ENCODE results near the gene NF2. TPM values are rescaled to one million over a fixed set of nuclear protein-coding genes. Genes with fewer than 3 reads are reported as not detected.

NF2 gene
- polyA plus RNA-seq, 3 donors: 7.7 to 15.5 (median 8.4) TPM

DNA sequence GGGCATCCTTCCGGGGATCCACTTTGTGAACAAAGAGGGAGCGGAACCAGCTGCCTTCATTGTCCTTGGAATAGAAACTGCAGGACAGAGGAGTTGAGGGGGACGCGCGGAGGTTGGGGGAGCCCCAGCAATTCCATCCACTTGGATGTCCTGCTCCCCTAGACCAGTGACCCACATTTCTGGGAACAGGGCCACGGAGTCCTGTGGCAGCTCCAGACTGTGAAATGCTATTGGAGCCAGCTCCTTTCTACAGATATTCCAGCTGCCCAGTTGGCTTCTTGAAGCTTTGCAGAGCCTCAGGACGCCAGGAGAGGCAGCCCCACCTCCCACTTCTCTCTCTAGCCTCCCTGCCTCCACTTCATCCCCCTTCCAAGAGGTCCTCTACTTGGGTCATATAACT is 33.0 kb upstream of the NF2 start:
- Histone ChIP-seq H3K4me2 (replicated peaks; ENCODE audit: extremely low read depth, low read length, poor library complexity, severe bottlenecking) (no peak overlapping the region), H3K4me3 (replicated peaks in 1 of 3; ENCODE audit: low read depth in 2 of 3, low read length in 3 of 3) (no peak overlapping the region), H3K27me3 (ENCODE audit: control insufficient read depth in 2 of 2, insufficient read depth in 2 of 2, low read length in 2 of 2) (no peaks in the 10 kb centered on the region), H3K9me3 (replicated peaks in 1 of 2; ENCODE audit: control insufficient read depth in 1 of 2, insufficient read depth in 1 of 2, low read length in 2 of 2) (no peaks in the 10 kb centered on the region), H4K20me1 (ENCODE audit: insufficient read depth, low read length) (no peaks in the 10 kb centered on the region), H2AFZ (ENCODE audit: insufficient read depth, low read depth, low read length, poor library complexity, severe bottlenecking) (no peak overlapping the region), H3K4me1 (ENCODE audit: control insufficient read depth in 1 of 2, insufficient read depth in 2 of 2, low read length in 2 of 2) (no peaks in the 10 kb centered on the region), H3K27ac (ENCODE audit: low read depth in 1 of 2, low read length in 2 of 2) (no peak overlapping the region), H3K36me3 (replicated peaks in 1 of 2; ENCODE audit: control insufficient read depth in 1 of 2, insufficient read depth in 2 of 2, low read length in 2 of 2) (no peaks in the 10 kb centered on the region), H3K9ac (ENCODE audit: insufficient read depth, low read length, poor library complexity, severe bottlenecking) (no peak overlapping the region), H3K79me2 (ENCODE audit: insufficient read depth, low read length) (no peaks in the 10 kb centered on the region)
- Mint-ChIP-seq H3K9me3 (no peaks in the 10 kb centered on the region), H3K4me1 (no peaks in the 10 kb centered on the region), H3K4me3 (no peak overlapping the region), H3K27ac (no peak overlapping the region), H3K27me3 (ENCODE audit: low read depth in 3 of 3) (peaks cover 0 to 1% (median 0%) of the 10 kb centered on the region in 3 donors), H3K36me3 (peaks cover 7 to 12% of the 10 kb centered on the region in 2 donors)
- WGBS (ENCODE audit: insufficient coverage): 98% methylated on average over 6 of the region's 7 CpGs
- DNase-seq: no peak
- intact Hi-C loops (cut with micrococcal nuclease): no loop called here
- TF ChIP-seq CTCF (IDR thresholded peaks at IDR 0.05): no peak

DNA sequence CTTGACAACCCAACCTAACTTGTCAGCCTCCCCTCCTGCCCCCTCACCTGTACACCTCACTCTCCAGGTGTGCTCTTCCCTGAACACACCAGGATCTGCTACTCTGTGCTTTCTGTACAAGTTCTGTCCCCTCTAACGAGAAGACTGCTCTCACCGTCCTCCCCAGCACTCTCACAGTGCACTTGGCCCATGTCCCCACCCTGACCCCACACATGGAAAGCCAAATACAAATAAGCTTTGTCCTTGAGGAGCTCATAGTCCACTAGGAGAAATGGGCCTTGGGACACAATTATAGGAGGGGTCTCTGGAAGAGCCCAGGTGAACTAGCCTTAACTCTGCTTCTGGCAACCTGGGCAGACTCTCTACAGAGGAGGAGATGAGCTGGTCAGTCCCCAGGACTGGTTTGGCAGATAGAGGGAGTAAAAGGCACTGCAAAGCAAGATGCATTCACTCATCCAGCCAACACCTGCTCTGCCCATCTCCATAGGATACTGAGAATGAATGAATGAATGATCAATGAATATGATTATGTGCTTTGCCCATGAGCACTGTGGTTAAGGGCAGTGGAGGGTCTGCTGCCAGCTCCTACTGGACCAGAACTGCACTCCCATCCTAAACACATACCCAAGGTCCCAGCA is 32.4 kb upstream of the NF2 start:
- no peaks in the 10 kb centered on the region for H3K4me1 ChIP-seq (ENCODE audit: control insufficient read depth in 1 of 2, insufficient read depth in 2 of 2, low read length in 2 of 2)
- H3K79me2 ChIP-seq (ENCODE audit: insufficient read depth, low read length): no peaks in the 10 kb centered on the region
- H3K4me3 ChIP-seq (replicated peaks in 1 of 3; ENCODE audit: low read depth in 2 of 3, low read length in 3 of 3): no peak overlapping the region
- H4K20me1 ChIP-seq (ENCODE audit: insufficient read depth, low read length): no peaks in the 10 kb centered on the region
- H3K36me3 Mint-ChIP-seq: peaks cover 7 to 12% of the 10 kb centered on the region in 2 donors
- no peak for TF ChIP-seq CTCF (IDR thresholded peaks at IDR 0.05)
- no peaks in the 10 kb centered on the region for H3K9me3 Mint-ChIP-seq
- no peaks in the 10 kb centered on the region for H3K9me3 ChIP-seq (replicated peaks in 1 of 2; ENCODE audit: control insufficient read depth in 1 of 2, insufficient read depth in 1 of 2, low read length in 2 of 2)
- H3K4me2 ChIP-seq (replicated peaks; ENCODE audit: extremely low read depth, low read length, poor library complexity, severe bottlenecking): no peak overlapping the region
- no peak overlapping the region for H3K9ac ChIP-seq (ENCODE audit: insufficient read depth, low read length, poor library complexity, severe bottlenecking)
- H3K4me1 Mint-ChIP-seq: no peaks in the 10 kb centered on the region
- no peak overlapping the region for H3K4me3 Mint-ChIP-seq
- intact Hi-C loops (cut with micrococcal nuclease): no loop called here
- no peaks in the 10 kb centered on the region for H3K36me3 ChIP-seq (replicated peaks in 1 of 2; ENCODE audit: control insufficient read depth in 1 of 2, insufficient read depth in 2 of 2, low read length in 2 of 2)
- no peak for DNase-seq
- no CpG with 5 or more reads among the region's 2 CpGs for WGBS (ENCODE audit: insufficient coverage)
- no peak overlapping the region for H3K27ac ChIP-seq (ENCODE audit: low read depth in 1 of 2, low read length in 2 of 2)
- peaks cover 0 to 1% (median 0%) of the 10 kb centered on the region in 3 donors for H3K27me3 Mint-ChIP-seq (ENCODE audit: low read depth in 3 of 3)
- H3K27me3 ChIP-seq (ENCODE audit: control insufficient read depth in 2 of 2, insufficient read depth in 2 of 2, low read length in 2 of 2): no peaks in the 10 kb centered on the region
- H2AFZ ChIP-seq (ENCODE audit: insufficient read depth, low read depth, low read length, poor library complexity, severe bottlenecking): no peak overlapping the region
- no peak overlapping the region for H3K27ac Mint-ChIP-seq
